Measurements from ENCODE around the gene HSFY2.
"Not testable (repeated sequence)": the region's sequence is repeated elsewhere in the genome, so short reads cannot be mapped to it uniquely, and the experiment has no call there.

DNA sequence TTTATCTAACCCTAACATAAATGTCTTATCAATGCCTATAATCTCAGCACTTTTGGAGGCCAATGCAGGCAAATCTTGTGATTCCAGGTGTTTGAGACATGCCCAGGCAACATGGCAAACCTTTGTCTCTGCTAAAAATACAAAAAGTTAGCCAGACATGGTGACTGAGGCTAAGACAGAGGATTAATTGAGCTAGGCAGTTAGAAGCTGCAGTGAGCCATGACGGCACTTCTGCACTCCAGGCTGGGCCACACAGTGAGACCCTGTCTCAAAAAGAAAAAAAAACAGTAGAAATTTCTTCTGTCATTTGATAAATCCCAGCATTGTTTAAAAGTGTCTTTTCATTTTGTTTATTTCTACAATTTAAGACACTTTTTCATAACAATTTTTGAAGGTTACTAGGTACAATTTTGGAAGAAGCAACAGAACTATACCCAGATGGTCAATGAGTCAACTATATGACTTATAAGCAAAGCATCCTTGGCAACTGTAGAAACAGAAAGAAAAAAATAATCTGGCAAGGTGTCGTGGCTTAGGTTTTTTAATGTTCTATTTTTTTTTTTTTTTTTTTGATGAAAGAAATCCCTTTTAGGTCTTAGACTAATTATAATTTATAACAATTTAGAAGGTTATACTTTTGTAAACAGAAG is 15.3 kb upstream of the HSFY2 start:
- not testable (repeated sequence) for TF ChIP-seq POLR2A (IDR thresholded peaks at IDR 0.05; ENCODE audit: low read depth, low read length); POLR2AphosphoS5 (IDR thresholded peaks at IDR 0.05; ENCODE audit: low read depth, low read length); TAF1 (IDR thresholded peaks at IDR 0.05; ENCODE audit: borderline replicate concordance, low read depth, low read length)
